HFFc6 (cell line): Measurements from ENCODE around the gene ZNF18. TPM values are rescaled to one million over a fixed set of nuclear protein-coding genes. Genes with fewer than 3 reads are reported as not detected.

ENCODE experiments used
- DNase-seq: peaks from one replicate; pipeline ENCODE4 v3.0.0-alpha.2; 2018
- H3K27ac Mint-ChIP-seq: 2 replicates; pipeline ENCODE4 v1.8.0; 2020; ENCODE audit warnings: mild to moderate bottlenecking, mixed read lengths
- H3K27me3 Mint-ChIP-seq: 2 replicates; pipeline ENCODE4 v1.8.0; 2021; ENCODE audit warnings: mild to moderate bottlenecking, moderate library complexity, mixed read lengths; ENCODE audit not compliant: insufficient read depth
- H3K36me3 Mint-ChIP-seq: 2 replicates; pipeline ENCODE4 v1.8.0; 2021; ENCODE audit warnings: low read depth, mixed read lengths
- H3K4me1 Mint-ChIP-seq: 2 replicates; pipeline ENCODE4 v1.8.0; 2020; ENCODE audit warnings: low read depth, mixed read lengths
- H3K4me3 Mint-ChIP-seq: 2 replicates; pipeline ENCODE4 v1.8.0; 2020; ENCODE audit warnings: mild to moderate bottlenecking, moderate library complexity, mixed read lengths
- H3K9me3 Mint-ChIP-seq: 2 replicates; pipeline ENCODE4 v1.8.0; 2020; ENCODE audit warnings: mild to moderate bottlenecking, mixed read lengths
- total RNA-seq, 6 experiments: library from RNA; stranded (reverse); fragmentation: NEBNext Ultra II Directional; extraction: Animal tissue kit (Norgen Biotek cat#: 25700); gene quantifications; 2 replicates in 1 of 6; 3 replicates in 5 of 6; pipeline ENCODE4 v1.2.3, GENCODE V29; 2021
- TF ChIP-seq, protein P1 (sequence below): fragments of 200-600 bp; sonication (generic); IDR thresholded peaks from 2 replicates; pipeline ENCODE4 v1.5.0; 2021; ENCODE audit warnings: antibody characterized with exemption, mild to moderate bottlenecking

The ZNF18 gene
- total RNA-seq, 6 experiments from 2014 or later = 4.2 to 6.0 (median 4.6) TPM

DNA sequence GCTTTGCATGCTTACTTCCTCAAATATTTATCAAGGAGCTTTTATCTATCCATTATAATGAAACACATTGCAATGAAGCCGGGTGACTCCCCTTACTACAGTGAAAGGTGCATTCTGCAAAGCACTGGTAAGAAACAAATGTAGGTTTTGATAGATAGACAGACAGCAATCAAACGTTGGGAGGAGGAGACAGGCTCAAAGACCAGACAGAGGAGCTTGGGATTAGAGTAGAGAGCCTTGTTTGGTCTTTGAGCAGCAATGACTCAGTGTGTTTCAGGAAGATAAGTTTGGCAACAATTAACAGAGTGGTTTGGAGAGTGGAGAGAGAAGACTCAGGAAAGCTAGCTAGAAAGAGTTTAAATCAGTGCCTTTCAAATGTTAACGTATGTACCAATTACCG is 68.8 kb downstream of the ZNF18 start:
- Mint-ChIP-seq H3K36me3 (no peaks in the 10 kb centered on the region), H3K9me3 (peaks cover 4% of the 10 kb centered on the region; the same call in 1 of the 2 replicates), H3K27ac (no peak overlapping the region), H3K4me1 (no peaks in the 10 kb centered on the region), H3K4me3 (no peak overlapping the region), H3K27me3 (peaks cover 1% of the 10 kb centered on the region)
- TF ChIP-seq, protein P1, sequence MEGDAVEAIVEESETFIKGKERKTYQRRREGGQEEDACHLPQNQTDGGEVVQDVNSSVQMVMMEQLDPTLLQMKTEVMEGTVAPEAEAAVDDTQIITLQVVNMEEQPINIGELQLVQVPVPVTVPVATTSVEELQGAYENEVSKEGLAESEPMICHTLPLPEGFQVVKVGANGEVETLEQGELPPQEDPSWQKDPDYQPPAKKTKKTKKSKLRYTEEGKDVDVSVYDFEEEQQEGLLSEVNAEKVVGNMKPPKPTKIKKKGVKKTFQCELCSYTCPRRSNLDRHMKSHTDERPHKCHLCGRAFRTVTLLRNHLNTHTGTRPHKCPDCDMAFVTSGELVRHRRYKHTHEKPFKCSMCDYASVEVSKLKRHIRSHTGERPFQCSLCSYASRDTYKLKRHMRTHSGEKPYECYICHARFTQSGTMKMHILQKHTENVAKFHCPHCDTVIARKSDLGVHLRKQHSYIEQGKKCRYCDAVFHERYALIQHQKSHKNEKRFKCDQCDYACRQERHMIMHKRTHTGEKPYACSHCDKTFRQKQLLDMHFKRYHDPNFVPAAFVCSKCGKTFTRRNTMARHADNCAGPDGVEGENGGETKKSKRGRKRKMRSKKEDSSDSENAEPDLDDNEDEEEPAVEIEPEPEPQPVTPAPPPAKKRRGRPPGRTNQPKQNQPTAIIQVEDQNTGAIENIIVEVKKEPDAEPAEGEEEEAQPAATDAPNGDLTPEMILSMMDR = no peak
- DNase-seq = no peak

Other genes starting within 250 kb of the ZNF18 start
- 10 to 100 TPM; 24.0 to 31.7 (median 26.9) TPM for gene MAP2K4, start 23.4 kb upstream of the ZNF18 start, total RNA-seq